DOHH2 (cell line): ENCODE data around the gene CXXC5.

Experiments
- H3F3A ChIP-seq: fragments of 200-600 bp; sonication (generic), shearing (Covaris generic); 2 replicates; pipeline ENCODE4 v1.6.0; 2016; ENCODE audit warnings: antibody characterized with exemption, mild to moderate bottlenecking; ENCODE audit not compliant: control insufficient read depth, insufficient read depth
- H3K27ac ChIP-seq: fragments of 200-600 bp; sonication (generic); 2 replicates; pipeline ENCODE4 v1.5.1; 2014; ENCODE audit warnings: low read depth, mild to moderate bottlenecking, low read length, moderate library complexity
- H3K27me3 ChIP-seq: fragments of 200-600 bp; sonication (generic); 2 replicates; pipeline ENCODE4 v1.6.1; 2014; ENCODE audit warnings: mild to moderate bottlenecking, low read length, mixed read lengths; ENCODE audit not compliant: control insufficient read depth
- H3K36me3 ChIP-seq: fragments of 200-600 bp; sonication (generic); 2 replicates; pipeline ENCODE4 v1.6.1; 2014; ENCODE audit warnings: mild to moderate bottlenecking, low read length, moderate library complexity, mixed read lengths; ENCODE audit not compliant: control insufficient read depth
- H3K4me1 ChIP-seq: fragments of 200-600 bp; sonication (generic); 2 replicates; pipeline ENCODE4 v1.6.1; 2014; ENCODE audit warnings: mild to moderate bottlenecking, low read length, mixed read lengths; ENCODE audit not compliant: control insufficient read depth
- H3K4me2 ChIP-seq: fragments of 200-600 bp; sonication (generic); 2 replicates; pipeline ENCODE4 v1.6.0; 2014; ENCODE audit warnings: mild to moderate bottlenecking, low read length, moderate library complexity
- H3K4me3 ChIP-seq: fragments of 200-600 bp; sonication (generic); 2 replicates; pipeline ENCODE4 v1.5.1; 2014; ENCODE audit warnings: mild to moderate bottlenecking, low read length, mixed read lengths
- H3K79me2 ChIP-seq: fragments of 200-600 bp; sonication (generic); 2 replicates; pipeline ENCODE4 v1.6.1; 2014; ENCODE audit warnings: mild to moderate bottlenecking, low read length, mixed read lengths; ENCODE audit not compliant: control insufficient read depth
- H3K9me2 ChIP-seq: fragments of 200-600 bp; sonication (generic); replicated peaks from 2 replicates; pipeline ENCODE4 v1.6.1; 2014; ENCODE audit warnings: mild to moderate bottlenecking, low read length, mixed read lengths; ENCODE audit not compliant: control insufficient read depth
- H3K9me3 ChIP-seq: fragments of 200-600 bp; sonication (generic); 2 replicates; pipeline ENCODE4 v1.6.1; 2014; ENCODE audit warnings: antibody characterized with exemption, low read length, mixed read lengths; ENCODE audit not compliant: control insufficient read depth, insufficient read depth
- H4K20me1 ChIP-seq: fragments of 200-600 bp; sonication (generic); 2 replicates; pipeline ENCODE4 v1.6.0; 2014; ENCODE audit warnings: low read depth, mild to moderate bottlenecking, antibody characterized with exemption, low read length, moderate library complexity; ENCODE audit not compliant: control insufficient read depth, insufficient read depth
- EZH2phosphoT487 ChIP-seq: fragments of 200-600 bp; sonication (generic); IDR thresholded peaks from 2 replicates; pipeline ENCODE4 v1.6.1; 2017; ENCODE audit warnings: borderline replicate concordance, mild to moderate bottlenecking, antibody characterized with exemption, low read length, moderate library complexity, mixed read lengths
- TF ChIP-seq, protein P1 (sequence below): fragments of 200-600 bp; sonication (generic); IDR thresholded peaks from one replicate; pipeline ENCODE4 v1.5.1; 2014; ENCODE audit warnings: antibody characterized with exemption, mild to moderate bottlenecking, low read depth, low read length; ENCODE audit not compliant: poor library complexity, severe bottlenecking

Gene CXXC5

DNA sequence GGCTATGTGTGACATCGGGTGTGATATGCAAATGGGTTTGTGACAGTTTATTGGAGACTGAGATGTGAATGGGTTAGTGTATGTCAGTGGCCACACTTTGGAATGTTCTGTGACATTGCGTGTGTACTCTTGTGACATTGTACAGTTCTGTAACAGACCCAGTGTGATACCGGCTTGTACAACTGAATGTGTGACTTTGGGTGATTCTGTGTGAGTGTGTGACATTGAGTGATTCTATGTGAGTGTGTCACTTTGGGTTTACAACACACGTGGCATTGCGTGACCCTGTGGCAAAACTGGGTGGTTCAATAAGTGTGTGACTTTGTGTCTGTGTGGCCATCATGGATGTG lies 38.2 kb downstream of the CXXC5 start:
- H3K79me2 ChIP-seq = no peaks in the 10 kb centered on the region
- TF ChIP-seq EZH2phosphoT487 = no peak
- TF ChIP-seq, protein P1, sequence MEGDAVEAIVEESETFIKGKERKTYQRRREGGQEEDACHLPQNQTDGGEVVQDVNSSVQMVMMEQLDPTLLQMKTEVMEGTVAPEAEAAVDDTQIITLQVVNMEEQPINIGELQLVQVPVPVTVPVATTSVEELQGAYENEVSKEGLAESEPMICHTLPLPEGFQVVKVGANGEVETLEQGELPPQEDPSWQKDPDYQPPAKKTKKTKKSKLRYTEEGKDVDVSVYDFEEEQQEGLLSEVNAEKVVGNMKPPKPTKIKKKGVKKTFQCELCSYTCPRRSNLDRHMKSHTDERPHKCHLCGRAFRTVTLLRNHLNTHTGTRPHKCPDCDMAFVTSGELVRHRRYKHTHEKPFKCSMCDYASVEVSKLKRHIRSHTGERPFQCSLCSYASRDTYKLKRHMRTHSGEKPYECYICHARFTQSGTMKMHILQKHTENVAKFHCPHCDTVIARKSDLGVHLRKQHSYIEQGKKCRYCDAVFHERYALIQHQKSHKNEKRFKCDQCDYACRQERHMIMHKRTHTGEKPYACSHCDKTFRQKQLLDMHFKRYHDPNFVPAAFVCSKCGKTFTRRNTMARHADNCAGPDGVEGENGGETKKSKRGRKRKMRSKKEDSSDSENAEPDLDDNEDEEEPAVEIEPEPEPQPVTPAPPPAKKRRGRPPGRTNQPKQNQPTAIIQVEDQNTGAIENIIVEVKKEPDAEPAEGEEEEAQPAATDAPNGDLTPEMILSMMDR = no peak
- no peak overlapping the region for H3K27ac ChIP-seq
- no peaks in the 10 kb centered on the region for H3K27me3 ChIP-seq
- H3K36me3 ChIP-seq = peaks cover 26% of the 10 kb centered on the region
- H3K4me3 ChIP-seq = no peak overlapping the region
- peaks cover 8% of the 10 kb centered on the region; the same call in 1 of the 2 replicates for H3F3A ChIP-seq
- no peaks in the 10 kb centered on the region for H3K9me3 ChIP-seq
- H3K9me2 ChIP-seq = no peaks in the 10 kb centered on the region
- H3K4me2 ChIP-seq = no peak overlapping the region
- no peaks in the 10 kb centered on the region; the same call in 1 of the 2 replicates for H4K20me1 ChIP-seq
- H3K4me1 ChIP-seq = peaks cover 72% of the 10 kb centered on the region

DNA sequence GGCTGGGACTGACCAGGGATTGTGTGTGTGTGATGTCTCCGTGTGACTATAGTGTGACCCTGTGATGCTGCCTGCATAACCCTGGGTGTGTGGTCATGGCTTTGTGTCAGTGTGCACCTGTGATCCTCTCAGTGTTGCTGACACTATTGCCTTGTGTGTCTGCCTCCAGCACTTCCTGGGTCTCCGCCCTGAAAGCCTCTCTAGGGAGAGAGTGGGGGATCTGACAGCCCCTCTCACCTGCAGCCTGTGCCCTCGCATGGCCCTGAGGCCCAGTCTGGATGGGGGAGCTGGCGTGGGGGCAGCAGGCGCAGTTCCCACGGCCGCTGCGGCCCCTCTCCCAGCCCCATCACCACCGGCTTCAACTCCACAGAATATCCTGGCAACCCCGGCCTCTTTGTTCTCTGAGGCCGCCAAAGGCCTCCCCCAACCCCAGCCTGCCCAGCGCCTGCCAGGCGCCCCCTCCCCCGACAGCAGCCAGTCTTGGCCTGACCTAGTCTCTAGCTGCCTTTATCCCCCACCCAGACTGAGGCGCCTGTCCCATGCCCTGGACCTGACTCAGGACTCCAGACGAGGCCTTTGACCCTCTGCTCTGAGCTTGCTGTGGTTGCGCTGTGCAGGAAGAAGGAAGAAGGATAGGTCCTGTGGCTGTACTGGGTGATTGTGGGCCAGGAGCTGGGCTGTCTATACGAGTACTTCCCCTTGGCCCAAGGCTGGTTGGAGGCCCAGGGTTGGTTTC lies 38.7 kb downstream of the CXXC5 start:
- Histone ChIP-seq H3K4me3 (no peak overlapping the region), H3K79me2 (no peaks in the 10 kb centered on the region), H3K27me3 (no peaks in the 10 kb centered on the region), H4K20me1 (no peaks in the 10 kb centered on the region; the same call in 1 of the 2 replicates), H3K4me1 (peaks cover 72% of the 10 kb centered on the region), H3F3A (peaks cover 8% of the 10 kb centered on the region; the same call in 1 of the 2 replicates), H3K36me3 (peaks cover 24% of the 10 kb centered on the region), H3K9me3 (no peaks in the 10 kb centered on the region), H3K27ac (no peak overlapping the region), H3K9me2 (no peaks in the 10 kb centered on the region), H3K4me2 (no peak overlapping the region)
- TF ChIP-seq, protein P1 = no peak
- TF ChIP-seq EZH2phosphoT487 = no peak

DNA sequence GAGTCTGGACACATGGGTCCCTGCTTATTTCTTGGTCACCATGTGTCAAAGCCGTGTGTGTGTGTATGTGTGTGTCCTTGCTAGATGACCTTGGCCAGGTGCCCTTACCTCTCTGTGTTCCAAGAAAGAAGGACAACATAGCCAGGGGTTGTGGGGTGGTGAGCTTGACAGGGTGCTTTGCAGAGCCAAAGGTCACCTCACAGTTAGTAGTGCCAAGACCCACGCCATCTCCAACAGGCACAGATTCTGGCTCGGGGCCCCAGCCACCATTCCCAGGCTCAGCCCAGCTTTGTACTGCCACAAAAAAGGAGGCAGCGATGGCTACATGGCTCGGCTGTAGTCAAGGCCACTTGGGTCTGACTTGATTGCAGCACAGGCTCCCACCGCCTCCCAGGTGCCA lies 39.5 kb downstream of the CXXC5 start:
- no peak overlapping the region for H3K4me2 ChIP-seq
- peaks cover 72% of the 10 kb centered on the region for H3K4me1 ChIP-seq
- H3K9me2 ChIP-seq = no peaks in the 10 kb centered on the region
- H3K4me3 ChIP-seq = no peak overlapping the region
- H3K36me3 ChIP-seq = peaks cover 24% of the 10 kb centered on the region
- H3K27me3 ChIP-seq = no peaks in the 10 kb centered on the region
- H4K20me1 ChIP-seq = no peaks in the 10 kb centered on the region; the same call in 1 of the 2 replicates
- TF ChIP-seq, protein P1 = no peak
- no peak for TF ChIP-seq EZH2phosphoT487
- no peaks in the 10 kb centered on the region for H3K9me3 ChIP-seq
- H3K27ac ChIP-seq = no peak overlapping the region
- H3K79me2 ChIP-seq = no peaks in the 10 kb centered on the region
- peaks cover 8% of the 10 kb centered on the region; the same call in 1 of the 2 replicates for H3F3A ChIP-seq
